SK-N-SH treated with all-trans-retinoic acid at 6 μM for 48 hours (cell line): ENCODE data around the gene MAP2.
A peak's percentile ranks its signal among the peaks of the same experiment; 100 is the strongest.

Experiments used
- ATAC-seq: fragments of 200-7000 bp; cut with Tn5 transposase; 3 replicates; pipeline ENCODE4 v1.9.1; 2020; ENCODE audit warnings: mild to moderate bottlenecking, moderate library complexity
- ARNTL ChIP-seq: fragments of 450-650 bp; formaldehyde crosslinking; IDR thresholded peaks from 2 replicates; pipeline ENCODE4 v1.5.0; 2020; ENCODE audit warnings: low read depth, mild to moderate bottlenecking, moderate library complexity, borderline replicate concordance
- CSDC2 ChIP-seq: fragments of 250-450 bp; sonication (Bioruptor Pico); IDR thresholded peaks from 2 replicates; pipeline ENCODE4 v1.5.0; 2020; ENCODE audit warnings: mild to moderate bottlenecking, moderate library complexity
- CSRNP3 ChIP-seq: fragments of 250-450 bp; sonication (Bioruptor Pico); IDR thresholded peaks from 2 replicates; pipeline ENCODE4 v1.5.1; 2021; ENCODE audit warnings: mild to moderate bottlenecking, moderate library complexity
- ESRRG ChIP-seq: fragments of 250-450 bp; sonication (Bioruptor Pico); IDR thresholded peaks from 2 replicates; pipeline ENCODE4 v1.6.1; 2021; ENCODE audit warnings: mild to moderate bottlenecking
- GLIS3 ChIP-seq: fragments of 250-450 bp; sonication (Bioruptor Pico); IDR thresholded peaks from 2 replicates; pipeline ENCODE4 v1.5.0; 2020; ENCODE audit warnings: mild to moderate bottlenecking, moderate library complexity
- ISL1 ChIP-seq: fragments of 250-450 bp; sonication (Bioruptor Pico); IDR thresholded peaks from 2 replicates; pipeline ENCODE4 v2.1.2; 2022; ENCODE audit warnings: mild to moderate bottlenecking, moderate library complexity
- OSR1 ChIP-seq: fragments of 250-450 bp; sonication (Bioruptor Pico); IDR thresholded peaks from 2 replicates; pipeline ENCODE4 v1.8.0; 2022; ENCODE audit warnings: moderate library complexity, mild to moderate bottlenecking, inconsistent platforms
- PATZ1 ChIP-seq: fragments of 250-450 bp; sonication (Bioruptor Pico); IDR thresholded peaks from 2 replicates; pipeline ENCODE4 v1.8.0; 2020; ENCODE audit warnings: mild to moderate bottlenecking, moderate library complexity, borderline replicate concordance
- PPARA ChIP-seq: fragments of 250-450 bp; sonication (Bioruptor Pico); IDR thresholded peaks from 2 replicates; pipeline ENCODE4 v1.5.0; 2020; ENCODE audit warnings: mild to moderate bottlenecking, borderline replicate concordance
- RARB ChIP-seq: fragments of 250-450 bp; sonication (Bioruptor Pico); IDR thresholded peaks from 2 replicates; pipeline ENCODE4 v1.8.0; 2021; ENCODE audit warnings: mild to moderate bottlenecking, moderate library complexity
- SNAI2 ChIP-seq: fragments of 250-450 bp; sonication (Bioruptor Pico); IDR thresholded peaks from 2 replicates; pipeline ENCODE4 v1.5.0; 2020; ENCODE audit warnings: mild to moderate bottlenecking, moderate library complexity
- TCF4 ChIP-seq: fragments of 250-450 bp; sonication (Bioruptor Pico); IDR thresholded peaks from 2 replicates; pipeline ENCODE4 v1.8.0; 2021; ENCODE audit warnings: mild to moderate bottlenecking, moderate library complexity, borderline replicate concordance
- TOX ChIP-seq: fragments of 250-450 bp; sonication (Bioruptor Pico); IDR thresholded peaks from 2 replicates; pipeline ENCODE4 v1.8.0; 2021; ENCODE audit warnings: mild to moderate bottlenecking, moderate library complexity, borderline replicate concordance
- TSHZ2 ChIP-seq: fragments of 250-450 bp; sonication (Bioruptor Pico); IDR thresholded peaks from 2 replicates; pipeline ENCODE4 v1.5.0; 2020; ENCODE audit warnings: mild to moderate bottlenecking, moderate library complexity
- ZC3H10 ChIP-seq: fragments of 250-450 bp; sonication (Bioruptor Pico); IDR thresholded peaks from 2 replicates; pipeline ENCODE4 v1.5.1; 2021; ENCODE audit warnings: mild to moderate bottlenecking, moderate library complexity
- ZFP3 ChIP-seq: fragments of 250-450 bp; sonication (Bioruptor Pico); IDR thresholded peaks from 2 replicates; pipeline ENCODE4 v1.5.0; 2020; ENCODE audit warnings: mild to moderate bottlenecking, moderate library complexity
- ZFP30 ChIP-seq: fragments of 450-650 bp; formaldehyde crosslinking; IDR thresholded peaks from 2 replicates; pipeline ENCODE4 v1.5.0; 2022; ENCODE audit warnings: mild to moderate bottlenecking, moderate library complexity
- ZNF565 ChIP-seq: fragments of 450-650 bp; formaldehyde crosslinking; conservative IDR thresholded peaks from 2 replicates; pipeline ENCODE4 v1.5.0; 2020; ENCODE audit warnings: low read depth, mild to moderate bottlenecking, moderate library complexity
- ZNF8 ChIP-seq: fragments of 450-650 bp; formaldehyde crosslinking; IDR thresholded peaks from 2 replicates; pipeline ENCODE4 v1.5.0; 2020; ENCODE audit warnings: mild to moderate bottlenecking, moderate library complexity
- TF ChIP-seq, protein P1 (sequence below): fragments of 250-450 bp; sonication (Bioruptor Pico); IDR thresholded peaks from 2 replicates; pipeline ENCODE4 v1.5.1; 2020; ENCODE audit warnings: low read depth, mild to moderate bottlenecking, moderate library complexity
- TF ChIP-seq, protein P2 (sequence below): fragments of 250-450 bp; sonication (Bioruptor Pico); IDR thresholded peaks from 2 replicates; pipeline ENCODE4 v1.8.0; 2021; ENCODE audit warnings: low read depth, mild to moderate bottlenecking, moderate library complexity, borderline replicate concordance

The MAP2 gene

DNA sequence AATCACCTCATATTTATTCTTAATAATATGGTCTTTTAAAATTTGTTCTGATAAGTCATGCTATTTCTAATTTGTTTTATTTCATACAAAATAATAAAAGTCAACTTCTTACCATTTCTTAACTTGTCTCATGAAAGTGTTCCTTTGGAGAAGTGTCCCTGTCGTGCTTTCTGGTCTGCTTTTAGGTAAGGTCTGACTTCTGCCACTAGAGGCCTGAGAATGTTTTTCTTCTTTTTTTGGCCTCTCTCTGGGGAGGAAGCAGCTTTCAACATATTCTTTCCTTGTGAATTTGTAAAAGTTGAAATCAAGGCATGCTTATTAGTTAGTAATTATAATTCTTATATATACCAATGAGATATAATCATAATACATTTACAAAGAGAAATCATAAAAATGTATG lies 39.4 kb downstream of the MAP2 start:
- TF ChIP-seq RARB (no peak), PPARA (CRISPR knock-in tag) (no peak), CSDC2 (CRISPR knock-in tag) (no peak), TCF4 (CRISPR knock-in tag) (no peak), ISL1 (CRISPR knock-in tag) (no peak), ZNF565 (CRISPR knock-in tag) (no peak), ZC3H10 (no peak), TOX (no peak), SNAI2 (CRISPR knock-in tag) (no peak), ZFP30 (CRISPR knock-in tag) (no peak), ESRRG (no peak), ARNTL (no peak), GLIS3 (no peak)
- TF ChIP-seq, protein P1, sequence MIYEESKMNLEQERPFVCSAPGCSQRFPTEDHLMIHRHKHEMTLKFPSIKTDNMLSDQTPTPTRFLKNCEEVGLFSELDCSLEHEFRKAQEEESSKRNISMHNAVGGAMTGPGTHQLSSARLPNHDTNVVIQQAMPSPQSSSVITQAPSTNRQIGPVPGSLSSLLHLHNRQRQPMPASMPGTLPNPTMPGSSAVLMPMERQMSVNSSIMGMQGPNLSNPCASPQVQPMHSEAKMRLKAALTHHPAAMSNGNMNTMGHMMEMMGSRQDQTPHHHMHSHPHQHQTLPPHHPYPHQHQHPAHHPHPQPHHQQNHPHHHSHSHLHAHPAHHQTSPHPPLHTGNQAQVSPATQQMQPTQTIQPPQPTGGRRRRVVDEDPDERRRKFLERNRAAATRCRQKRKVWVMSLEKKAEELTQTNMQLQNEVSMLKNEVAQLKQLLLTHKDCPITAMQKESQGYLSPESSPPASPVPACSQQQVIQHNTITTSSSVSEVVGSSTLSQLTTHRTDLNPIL: no peak
- TF ChIP-seq, protein P2, sequence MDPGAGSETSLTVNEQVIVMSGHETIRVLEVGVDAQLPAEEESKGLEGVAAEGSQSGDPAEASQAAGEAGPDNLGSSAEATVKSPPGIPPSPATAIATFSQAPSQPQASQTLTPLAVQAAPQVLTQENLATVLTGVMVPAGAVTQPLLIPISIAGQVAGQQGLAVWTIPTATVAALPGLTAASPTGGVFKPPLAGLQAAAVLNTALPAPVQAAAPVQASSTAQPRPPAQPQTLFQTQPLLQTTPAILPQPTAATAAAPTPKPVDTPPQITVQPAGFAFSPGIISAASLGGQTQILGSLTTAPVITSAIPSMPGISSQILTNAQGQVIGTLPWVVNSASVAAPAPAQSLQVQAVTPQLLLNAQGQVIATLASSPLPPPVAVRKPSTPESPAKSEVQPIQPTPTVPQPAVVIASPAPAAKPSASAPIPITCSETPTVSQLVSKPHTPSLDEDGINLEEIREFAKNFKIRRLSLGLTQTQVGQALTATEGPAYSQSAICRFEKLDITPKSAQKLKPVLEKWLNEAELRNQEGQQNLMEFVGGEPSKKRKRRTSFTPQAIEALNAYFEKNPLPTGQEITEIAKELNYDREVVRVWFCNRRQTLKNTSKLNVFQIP (CRISPR knock-in tag): no peak
- peak; percentile 55; the same call in 1 of the 3 replicates for ATAC-seq

DNA sequence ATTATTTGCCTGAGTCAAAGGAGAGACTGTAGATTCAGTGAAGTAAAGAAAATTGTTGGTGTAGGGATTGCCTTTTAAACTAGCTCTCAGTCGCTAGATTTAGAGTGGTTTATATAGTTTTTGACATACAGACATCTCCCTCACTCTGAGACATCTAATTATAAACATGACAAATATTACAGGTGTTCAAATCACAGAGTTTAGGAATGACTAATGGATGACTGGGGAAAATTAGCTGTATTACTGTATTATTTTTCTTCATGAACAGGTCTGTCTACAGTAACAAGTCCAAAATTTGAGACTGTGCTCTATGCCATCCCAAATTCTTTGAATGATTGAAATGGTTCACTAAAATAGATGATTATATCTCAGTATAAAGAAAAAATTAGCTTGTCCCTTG lies 40.0 kb downstream of the MAP2 start:
- TF ChIP-seq ZC3H10: no peak
- TF ChIP-seq ISL1 (CRISPR knock-in tag): 0 out of 2 replicates have a peak, but pooled peaks have one; percentile 9
- TF ChIP-seq ZNF8 (CRISPR knock-in tag): no peak
- no peak for TF ChIP-seq ESRRG
- no peak for ATAC-seq

GRCh38 chr2:209468846-209469245 lies 45.0 kb downstream of the MAP2 start:
- ATAC-seq: no peak
- no peak for TF ChIP-seq CSRNP3 (CRISPR knock-in tag)
- no peak for TF ChIP-seq PATZ1
- TF ChIP-seq ESRRG: no peak
- TF ChIP-seq ISL1 (CRISPR knock-in tag): no peak
- TF ChIP-seq, protein P2 (CRISPR knock-in tag): no peak
- no peak for TF ChIP-seq OSR1 (CRISPR knock-in tag)
- no peak for TF ChIP-seq ZNF8 (CRISPR knock-in tag)
- TF ChIP-seq TSHZ2 (CRISPR knock-in tag): no peak
- TF ChIP-seq TCF4 (CRISPR knock-in tag): no peak
- TF ChIP-seq TOX: no peak
- TF ChIP-seq ZNF565 (CRISPR knock-in tag): no peak
- TF ChIP-seq, protein P1: no peak
- TF ChIP-seq GLIS3: no peak
- no peak for TF ChIP-seq ZC3H10
- TF ChIP-seq ZFP30 (CRISPR knock-in tag): no peak
- TF ChIP-seq ZFP3 (CRISPR knock-in tag): no peak
- no peak for TF ChIP-seq PPARA (CRISPR knock-in tag)
